Measurements from ENCODE around the gene PTGR3.

DNA sequence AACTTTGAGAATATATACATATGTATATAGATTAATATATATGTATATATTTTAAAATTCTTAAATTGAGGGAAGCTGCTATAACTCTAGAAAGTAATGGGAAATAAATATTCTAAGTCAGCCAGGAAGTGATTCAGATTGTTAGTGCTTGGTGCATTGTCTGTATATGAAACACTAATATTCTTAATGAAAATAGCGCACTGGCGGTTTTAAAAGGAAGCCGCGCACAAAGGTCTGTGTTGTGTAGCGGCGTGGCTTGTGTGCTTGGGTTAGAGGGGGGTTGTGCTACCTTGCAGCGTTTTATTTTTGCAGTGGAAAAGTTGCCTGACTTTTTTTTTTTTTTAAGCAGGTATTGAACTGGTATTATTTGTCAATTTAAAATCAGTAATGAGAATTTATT is 13.0 kb upstream of the PTGR3 start:
- TF ChIP-seq, protein P1, sequence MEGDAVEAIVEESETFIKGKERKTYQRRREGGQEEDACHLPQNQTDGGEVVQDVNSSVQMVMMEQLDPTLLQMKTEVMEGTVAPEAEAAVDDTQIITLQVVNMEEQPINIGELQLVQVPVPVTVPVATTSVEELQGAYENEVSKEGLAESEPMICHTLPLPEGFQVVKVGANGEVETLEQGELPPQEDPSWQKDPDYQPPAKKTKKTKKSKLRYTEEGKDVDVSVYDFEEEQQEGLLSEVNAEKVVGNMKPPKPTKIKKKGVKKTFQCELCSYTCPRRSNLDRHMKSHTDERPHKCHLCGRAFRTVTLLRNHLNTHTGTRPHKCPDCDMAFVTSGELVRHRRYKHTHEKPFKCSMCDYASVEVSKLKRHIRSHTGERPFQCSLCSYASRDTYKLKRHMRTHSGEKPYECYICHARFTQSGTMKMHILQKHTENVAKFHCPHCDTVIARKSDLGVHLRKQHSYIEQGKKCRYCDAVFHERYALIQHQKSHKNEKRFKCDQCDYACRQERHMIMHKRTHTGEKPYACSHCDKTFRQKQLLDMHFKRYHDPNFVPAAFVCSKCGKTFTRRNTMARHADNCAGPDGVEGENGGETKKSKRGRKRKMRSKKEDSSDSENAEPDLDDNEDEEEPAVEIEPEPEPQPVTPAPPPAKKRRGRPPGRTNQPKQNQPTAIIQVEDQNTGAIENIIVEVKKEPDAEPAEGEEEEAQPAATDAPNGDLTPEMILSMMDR (IDR thresholded peaks at IDR 0.05): no peak
- no peak for TF ChIP-seq POLR2A (IDR thresholded peaks at IDR 0.05)
